Bone marrow (tissue), 2 donors: ENCODE measurements around the gene R3HDM2.

Source experiments
- DNase-seq, 2 donors: peaks; one replicate each; lab custom pipeline; 2025; lab: John Stamatoyannopoulos, UW

The R3HDM2 gene

GRCh38 chr12:57467212-57467874 is 36.5 kb upstream of the R3HDM2 start:
- no peak for DNase-seq

- no peak for DNase-seq
These were observed 35.1 kb upstream of the R3HDM2 start for GRCh38 chr12:57465747-57466505.

GRCh38 chr12:57465030-57465746 is 34.3 kb upstream of the R3HDM2 start:
- DNase-seq, result no peak

- no peak for DNase-seq
These were observed 33.7 kb upstream of the R3HDM2 start for GRCh38 chr12:57464569-57464968.

GRCh38 chr12:57462912-57463253 is 32.0 kb upstream of the R3HDM2 start:
- DNase-seq, result no peak

GRCh38 chr12:57462251-57462911 is 31.5 kb upstream of the R3HDM2 start:
- peak; percentile 55 to 79 for DNase-seq

GRCh38 chr12:57461917-57462250 is 31.0 kb upstream of the R3HDM2 start:
- DNase-seq, result peak in 1 of 2 donors; percentile 43

GRCh38 chr12:57461276-57461916 is 30.6 kb upstream of the R3HDM2 start:
- no peak for DNase-seq

GRCh38 chr12:57460841-57461275 is 30.0 kb upstream of the R3HDM2 start:
- no peak for DNase-seq

- DNase-seq, result no peak
These were observed 29.6 kb upstream of the R3HDM2 start for GRCh38 chr12:57460468-57460784.

- DNase-seq, result no peak
These were observed 29.1 kb upstream of the R3HDM2 start, which contains the start of gene GLI1 for GRCh38 chr12:57459750-57460467. GLI1 (plus strand) TSS chr12:57459785; CDS start chr12:57463692, 3,907 bp downstream.

GRCh38 chr12:57459055-57459749 is 28.4 kb upstream of the R3HDM2 start:
- peak; percentile 75 to 98 for DNase-seq

- DNase-seq, result no peak
These were observed 27.8 kb upstream of the R3HDM2 start for GRCh38 chr12:57458665-57459054.

- no peak for DNase-seq
These were observed 26.1 kb upstream of the R3HDM2 start for GRCh38 chr12:57456737-57457490.

- DNase-seq, result peak in 1 of 2 donors; percentile 25
These were observed 25.4 kb upstream of the R3HDM2 start for GRCh38 chr12:57456145-57456700.

- no peak for DNase-seq
These were observed 24.7 kb upstream of the R3HDM2 start for GRCh38 chr12:57455374-57456144.

- DNase-seq, result no peak
These were observed 23.9 kb upstream of the R3HDM2 start, which contains the start of gene INHBE for GRCh38 chr12:57454566-57455373. INHBE (plus strand) TSS chr12:57455307; CDS start chr12:57455537, 230 bp downstream.

GRCh38 chr12:57454213-57454565 is 23.3 kb upstream of the R3HDM2 start:
- no peak for DNase-seq
